D721Med (cell line): ENCODE results near the gene FBXO22.
"Not testable (repeated sequence)": the region's sequence is repeated elsewhere in the genome, so short reads cannot be mapped to it uniquely, and the experiment has no call there.

Experiments used
- DNase-seq: peaks from one replicate; pipeline ENCODE4 v3.0.0; 2011; ENCODE audit warnings: low spot score; ENCODE audit not compliant: insufficient read length
- FAIRE-seq: peaks from 2 replicates; lab custom pipeline; 2011; peaks lifted over from hg19 to GRCh38; lab: Jason Lieb, UNC
- TF ChIP-seq, protein P1 (sequence below): IDR thresholded peaks from 2 replicates; pipeline ENCODE4 v1.5.1; 2012; ENCODE audit warnings: mild to moderate bottlenecking, control low read depth; ENCODE audit not compliant: insufficient read depth; ENCODE audit errors: missing control alignments

The FBXO22 gene

GRCh38 chr15:75981149-75981815, 77.6 kb downstream of the FBXO22 start:
- no peak for FAIRE-seq
- TF ChIP-seq, protein P1, sequence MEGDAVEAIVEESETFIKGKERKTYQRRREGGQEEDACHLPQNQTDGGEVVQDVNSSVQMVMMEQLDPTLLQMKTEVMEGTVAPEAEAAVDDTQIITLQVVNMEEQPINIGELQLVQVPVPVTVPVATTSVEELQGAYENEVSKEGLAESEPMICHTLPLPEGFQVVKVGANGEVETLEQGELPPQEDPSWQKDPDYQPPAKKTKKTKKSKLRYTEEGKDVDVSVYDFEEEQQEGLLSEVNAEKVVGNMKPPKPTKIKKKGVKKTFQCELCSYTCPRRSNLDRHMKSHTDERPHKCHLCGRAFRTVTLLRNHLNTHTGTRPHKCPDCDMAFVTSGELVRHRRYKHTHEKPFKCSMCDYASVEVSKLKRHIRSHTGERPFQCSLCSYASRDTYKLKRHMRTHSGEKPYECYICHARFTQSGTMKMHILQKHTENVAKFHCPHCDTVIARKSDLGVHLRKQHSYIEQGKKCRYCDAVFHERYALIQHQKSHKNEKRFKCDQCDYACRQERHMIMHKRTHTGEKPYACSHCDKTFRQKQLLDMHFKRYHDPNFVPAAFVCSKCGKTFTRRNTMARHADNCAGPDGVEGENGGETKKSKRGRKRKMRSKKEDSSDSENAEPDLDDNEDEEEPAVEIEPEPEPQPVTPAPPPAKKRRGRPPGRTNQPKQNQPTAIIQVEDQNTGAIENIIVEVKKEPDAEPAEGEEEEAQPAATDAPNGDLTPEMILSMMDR, result no peak
- no peak for DNase-seq

GRCh38 chr15:75982468-75982867, 78.8 kb downstream of the FBXO22 start:
- DNase-seq (no peak), FAIRE-seq (no peak)
- TF ChIP-seq, protein P1, result no peak

DNA sequence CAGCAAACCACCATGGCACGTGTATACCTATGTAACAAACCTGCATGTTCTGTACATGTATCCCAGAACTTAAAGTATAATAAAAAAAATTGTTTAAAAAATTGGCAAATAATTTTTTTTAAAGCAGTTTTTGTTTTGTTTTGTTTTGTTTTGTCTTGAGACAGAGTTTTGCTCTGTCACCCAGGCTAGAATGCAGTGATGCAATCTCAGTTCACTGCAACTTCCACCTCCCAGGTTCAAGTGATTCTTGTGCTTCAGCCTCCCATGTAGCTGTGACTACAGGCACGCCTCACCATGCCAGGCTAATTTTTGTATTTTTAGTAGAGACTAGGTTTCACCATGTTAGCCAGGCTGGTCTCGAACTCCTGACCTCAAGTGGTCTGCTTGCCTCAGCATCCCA, 81.0 kb downstream of the FBXO22 start:
- FAIRE-seq, DNase-seq: not testable (repeated sequence)

- FAIRE-seq, result no peak
- TF ChIP-seq, protein P1, result no peak
- DNase-seq, result no peak
These were observed 82.3 kb downstream of the FBXO22 start for GRCh38 chr15:75985971-75986370.

- TF ChIP-seq, protein P1, result no peak
- DNase-seq (no peak), FAIRE-seq (no peak)
These were observed 85.4 kb downstream of the FBXO22 start for GRCh38 chr15:75989045-75989444.

GRCh38 chr15:75989875-75990274, 86.2 kb downstream of the FBXO22 start:
- FAIRE-seq, result no peak

More at GRCh38 chr15:75989875-75990274, 86.2 kb downstream of the FBXO22 start:
- DNase-seq, result no peak
- TF ChIP-seq, protein P1, result no peak
